Cerebellar nuclear complex (tissue), 1 donor: ENCODE results near the gene DGKA.
"Not testable (repeated sequence)": the region's sequence is repeated elsewhere in the genome, so short reads cannot be mapped to it uniquely, and the experiment has no call there.

Source experiments
- DNase-seq, 2 experiments: peaks; one replicate each; lab custom pipeline; 2025; lab: John Stamatoyannopoulos, UW

DGKA gene

DNA sequence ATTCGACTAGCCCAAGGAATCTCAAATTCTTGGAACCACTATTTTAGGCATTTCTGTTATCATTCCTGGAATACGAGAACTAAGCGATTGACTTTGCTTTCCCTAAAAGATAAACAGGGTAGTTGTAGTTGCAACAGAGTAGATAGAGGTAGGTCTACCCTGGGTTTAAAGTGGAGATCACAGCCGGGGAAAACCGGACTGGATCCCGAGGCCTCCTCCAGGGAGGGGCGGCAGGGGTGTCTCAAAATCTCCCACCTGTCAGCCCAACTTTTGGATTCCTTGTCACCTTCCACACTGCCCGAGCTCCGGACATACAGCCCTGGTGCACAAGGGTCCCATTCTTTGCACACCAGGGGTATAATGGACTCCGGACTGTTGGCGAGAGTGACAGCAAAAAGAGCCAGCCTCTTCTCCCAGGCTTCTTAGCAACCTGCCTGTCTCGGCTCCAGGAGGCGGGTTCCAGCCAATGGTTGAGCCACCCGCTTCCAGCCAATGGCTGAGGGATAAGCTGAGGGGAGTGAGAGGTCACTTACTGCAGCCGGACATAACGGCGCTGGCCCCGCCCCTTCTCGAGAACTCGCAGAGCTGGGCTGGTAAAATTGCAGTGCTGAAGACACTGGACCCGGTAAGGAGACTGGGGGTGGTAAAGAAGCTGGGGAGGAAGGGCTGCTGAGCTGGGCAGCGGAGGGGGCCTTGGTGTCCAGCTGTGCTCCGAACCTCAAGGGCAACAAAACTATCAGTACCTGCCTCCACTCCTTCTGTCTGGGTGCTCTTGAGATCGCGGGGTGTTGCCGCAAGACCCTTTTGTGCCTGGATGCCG is 66.0 kb downstream of the DGKA start, which contains the start of gene SUOX:
TSS of gene SUOX (plus strand) at position 562 of the 820 bp plus-strand sequence. CDS start 4,946 bp downstream, outside the sequence.
- DNase-seq, result peak; percentile 98

DNA sequence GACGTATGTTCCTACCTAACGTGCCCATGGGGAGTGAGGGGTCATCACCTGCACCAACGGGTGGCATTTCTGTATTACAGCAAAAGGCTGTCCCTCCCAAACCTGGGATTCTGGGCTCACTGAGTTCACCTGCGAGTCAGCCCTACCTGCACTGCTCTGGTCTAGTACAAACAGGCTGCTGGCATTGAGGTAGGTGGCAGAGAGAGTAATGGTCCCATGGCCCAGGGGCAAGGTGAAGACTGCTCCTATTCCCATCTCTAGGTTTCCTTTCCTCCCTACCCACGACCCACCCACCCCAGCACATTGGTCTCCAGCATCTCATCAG is 66.5 kb downstream of the DGKA start:
- no peak for DNase-seq

DNA sequence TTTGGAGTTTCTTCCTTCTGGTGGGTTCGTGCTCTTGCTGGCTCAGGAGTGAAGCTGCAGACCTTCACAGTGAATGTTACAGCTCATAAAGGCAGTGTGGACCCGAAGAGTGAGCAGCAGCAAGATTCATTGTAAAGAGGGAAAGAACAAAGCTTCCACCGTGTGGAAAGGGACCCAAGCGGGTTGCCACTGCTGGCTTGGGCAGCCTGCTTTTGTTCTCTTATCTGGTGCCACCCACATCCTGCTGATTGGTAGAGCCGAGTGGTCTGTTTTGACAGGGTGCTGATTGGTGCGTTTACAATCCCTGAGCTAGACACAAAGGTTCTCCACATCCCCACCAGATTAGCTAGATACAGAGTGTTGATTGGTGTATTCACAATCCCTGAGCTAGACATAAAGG is 68.6 kb downstream of the DGKA start:
- not testable (repeated sequence) for DNase-seq

DNA sequence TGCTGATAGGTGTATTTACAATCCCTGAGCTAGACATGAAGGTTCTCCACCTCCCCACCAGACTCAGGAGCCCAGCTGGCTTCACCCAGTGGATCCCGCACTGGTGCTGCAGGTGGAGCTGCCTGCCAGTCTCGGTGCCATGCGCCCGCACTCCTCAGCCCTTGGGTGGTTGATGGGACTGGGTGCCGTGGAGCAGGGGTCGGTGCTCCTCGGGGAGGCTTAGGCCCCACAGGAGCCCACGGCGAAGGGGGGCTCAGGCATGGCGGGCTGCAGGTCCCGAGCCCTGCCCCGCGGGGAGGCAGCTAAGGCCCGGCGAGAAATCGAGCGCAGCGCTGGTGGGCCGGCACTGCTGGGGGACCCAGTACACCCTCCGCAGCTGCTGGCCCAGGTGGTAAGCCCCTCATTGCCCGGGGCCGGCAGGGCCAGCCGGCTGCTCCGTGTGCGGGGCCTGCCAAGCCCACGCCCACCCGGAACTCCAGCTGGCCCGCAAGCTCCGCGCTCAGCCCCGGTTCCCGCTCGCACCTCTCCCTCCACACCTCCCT is 69.1 kb downstream of the DGKA start:
- not testable (repeated sequence) for DNase-seq

DNA sequence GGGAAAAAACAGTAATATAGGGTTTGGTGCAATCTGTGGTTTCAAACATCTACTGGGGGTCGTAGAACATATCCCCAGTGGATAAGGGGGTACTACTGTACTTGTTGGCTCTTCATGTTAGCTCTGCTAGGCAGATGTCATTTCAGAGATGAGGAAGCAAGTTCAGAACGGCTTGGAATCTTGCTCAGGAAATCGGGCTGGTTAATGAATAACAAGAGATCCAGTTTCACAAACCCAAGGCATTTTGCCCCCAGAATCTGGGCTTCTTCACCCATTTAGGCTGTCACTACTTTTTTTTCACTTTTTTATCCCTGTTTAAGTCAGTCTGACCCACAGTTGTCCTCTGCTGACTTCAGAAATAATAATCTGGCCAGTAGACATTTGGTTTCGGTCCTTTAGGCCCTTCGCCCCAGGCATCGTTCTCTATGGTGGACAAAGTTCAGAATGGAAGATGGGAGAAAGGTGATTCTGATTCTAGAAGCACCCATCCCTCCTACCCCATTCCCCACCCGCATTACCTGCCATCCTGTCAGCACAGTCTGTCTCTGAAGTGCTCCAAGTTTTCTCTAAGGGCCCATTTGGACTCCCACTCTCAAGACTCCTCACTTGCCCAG is 70.6 kb downstream of the DGKA start:
- no peak for DNase-seq

DNA sequence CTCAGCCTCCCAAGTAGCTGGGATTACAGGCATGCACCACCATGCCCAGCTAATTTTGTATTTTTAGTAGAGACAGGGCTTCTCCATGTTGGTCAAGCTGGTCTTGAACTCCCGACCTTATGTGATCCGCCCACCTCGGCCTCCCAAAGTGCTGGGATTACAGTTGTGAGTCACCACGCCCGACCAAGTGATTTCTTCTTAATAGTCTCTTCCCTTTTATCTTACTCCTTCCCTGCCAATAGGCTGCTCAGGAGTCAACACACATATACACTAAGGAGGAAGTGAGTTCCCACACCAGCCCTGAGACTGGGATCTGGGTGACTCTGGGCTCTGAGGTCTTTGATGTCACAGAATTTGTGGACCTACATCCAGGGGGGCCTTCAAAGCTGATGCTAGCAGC is 72.4 kb downstream of the DGKA start:
- DNase-seq, result not testable (repeated sequence)
